ENCODE data around the gene PCYT1A. TPM values are rescaled to one million over a fixed set of nuclear protein-coding genes. Genes with fewer than 3 reads are reported as not detected.

The PCYT1A gene
- polyA plus RNA-seq, 12 donors, result 37.1 to 49.7 (median 43.6) TPM; not detected in 1

DNA sequence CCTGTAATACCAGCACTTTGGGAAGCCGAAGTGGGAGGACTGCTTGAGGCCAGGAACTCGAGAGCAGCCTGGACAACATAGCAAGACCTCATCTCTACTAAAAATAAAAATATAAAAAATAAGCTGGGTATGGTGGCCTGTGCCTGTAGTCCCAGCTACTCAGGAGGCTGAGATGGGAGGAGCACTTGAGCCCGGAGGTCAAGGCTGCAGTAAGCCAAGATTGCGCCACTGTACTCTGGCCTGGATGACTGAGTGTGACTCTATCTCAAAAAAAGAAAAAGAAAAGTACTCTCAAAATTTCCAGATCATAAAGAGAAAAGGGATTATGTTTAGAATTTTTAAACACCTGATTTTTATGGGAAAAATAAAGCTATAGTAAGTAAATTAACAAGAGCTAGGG lies 47.1 kb downstream of the PCYT1A start:
- DNase-seq, result no peak

DNA sequence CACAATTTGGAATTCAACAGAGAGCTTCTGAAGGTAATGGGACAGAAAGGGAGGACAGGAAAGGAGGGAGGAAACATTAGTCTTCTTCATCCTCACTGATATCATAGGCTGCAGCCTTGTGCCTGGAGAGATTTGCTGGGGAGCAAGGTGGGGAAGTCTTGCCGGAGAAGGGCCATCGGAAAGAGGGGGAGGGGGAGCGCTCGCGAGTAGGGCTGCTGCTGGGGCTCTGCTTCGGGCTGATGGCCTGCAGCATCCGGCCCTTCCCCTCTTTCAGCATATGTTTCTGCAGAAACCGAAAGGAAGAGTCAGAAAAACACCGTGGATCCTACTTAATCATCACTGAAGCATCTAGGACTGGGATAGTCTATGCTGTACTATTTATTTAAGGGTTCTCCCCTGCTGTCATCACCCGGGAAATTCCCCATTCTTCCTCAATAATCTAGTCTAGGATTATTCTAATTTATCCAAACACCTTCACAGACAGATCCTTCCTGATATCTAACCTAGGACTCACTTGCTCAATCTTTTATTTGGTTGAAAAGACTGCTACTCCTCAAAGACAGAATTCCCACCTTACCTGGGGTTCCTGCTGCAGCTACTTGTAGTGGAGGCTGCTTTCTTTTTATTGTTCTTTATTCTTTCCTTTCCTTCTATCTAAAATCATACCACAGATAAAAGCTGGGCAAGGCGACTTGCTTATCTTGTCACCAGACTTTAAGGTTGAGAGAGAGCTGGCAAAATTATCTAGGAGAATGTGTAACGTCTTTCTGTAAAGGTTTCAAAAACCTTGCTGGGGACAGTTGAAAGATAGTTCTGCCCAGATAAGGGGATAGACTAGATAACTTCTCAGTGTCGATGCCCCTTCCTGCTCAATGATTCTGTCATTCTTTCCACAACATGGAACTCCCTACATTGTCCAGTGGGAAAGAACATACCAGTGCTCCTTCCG lies 48.6 kb downstream of the PCYT1A start:
- no peak for DNase-seq

DNA sequence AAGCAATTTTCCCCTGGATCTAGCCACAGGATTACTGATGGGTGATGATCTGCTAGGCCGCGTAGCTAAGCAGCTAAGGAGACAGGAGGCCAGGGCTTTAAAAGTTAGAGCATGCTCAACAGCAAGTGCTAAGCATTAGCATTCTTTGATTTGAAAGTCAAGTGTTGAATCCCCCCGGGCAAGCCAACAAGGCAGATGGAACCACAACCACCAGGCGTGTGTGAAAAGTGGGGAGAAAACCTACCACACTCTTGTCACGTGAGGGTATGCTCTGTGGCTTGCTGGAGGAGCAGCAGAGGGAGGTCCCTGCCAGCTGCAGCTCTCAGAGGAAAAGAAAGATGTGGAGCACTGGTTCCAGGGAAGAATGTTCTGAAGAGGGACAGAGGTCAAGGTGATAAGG lies 50.3 kb downstream of the PCYT1A start:
- no peak for DNase-seq

DNA sequence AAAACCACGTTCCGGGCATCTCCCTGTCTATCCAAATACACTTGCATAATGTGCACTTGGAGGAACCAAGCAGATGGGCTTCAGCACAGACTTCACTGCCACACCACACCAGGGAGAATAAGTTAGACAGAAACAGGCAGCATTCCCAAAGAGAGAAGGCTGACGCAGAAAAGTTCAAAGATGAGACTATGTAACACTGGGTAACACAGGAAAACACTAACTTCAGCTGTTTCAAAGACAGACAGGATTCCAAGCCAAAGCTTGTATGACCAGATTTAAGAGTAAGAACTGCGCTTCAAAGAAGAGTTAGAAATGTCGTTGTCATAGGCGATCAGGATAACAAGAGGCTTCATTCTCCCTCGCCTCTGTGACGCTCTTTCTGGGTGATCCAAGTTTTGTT lies 51.3 kb downstream of the PCYT1A start:
- no peak for DNase-seq

DNA sequence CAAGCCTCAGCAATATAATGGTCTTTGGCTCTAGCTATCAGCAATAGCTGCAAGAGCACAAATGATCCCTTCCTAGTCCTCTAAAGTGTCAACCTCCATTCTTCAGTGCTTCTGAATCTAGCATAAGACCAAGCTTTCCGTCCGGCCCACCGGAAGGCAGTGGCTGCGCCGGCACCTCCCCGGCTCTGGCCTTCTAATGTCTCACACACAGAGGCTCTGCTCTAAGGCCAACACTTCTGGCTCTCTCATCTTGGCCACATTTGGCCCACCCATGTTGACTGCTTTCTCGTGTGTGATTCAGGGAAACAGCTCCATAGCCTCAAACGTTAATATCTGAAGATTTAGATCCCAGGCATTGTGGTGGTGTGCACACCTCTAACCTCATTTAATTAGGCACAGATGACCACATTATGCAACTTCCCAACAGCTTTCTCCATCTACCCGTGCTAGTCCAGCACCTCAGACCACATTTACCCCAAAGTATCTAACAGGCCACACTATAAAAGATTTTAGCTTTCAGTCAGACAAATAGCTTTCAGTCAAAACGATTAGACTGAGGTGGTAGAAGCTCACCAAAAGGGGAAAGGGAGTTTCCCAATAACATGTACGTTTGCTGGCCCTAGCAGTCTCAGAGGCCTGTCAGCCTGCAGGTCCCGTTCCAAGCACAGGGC lies 51.9 kb downstream of the PCYT1A start:
- DNase-seq, result no peak

DNA sequence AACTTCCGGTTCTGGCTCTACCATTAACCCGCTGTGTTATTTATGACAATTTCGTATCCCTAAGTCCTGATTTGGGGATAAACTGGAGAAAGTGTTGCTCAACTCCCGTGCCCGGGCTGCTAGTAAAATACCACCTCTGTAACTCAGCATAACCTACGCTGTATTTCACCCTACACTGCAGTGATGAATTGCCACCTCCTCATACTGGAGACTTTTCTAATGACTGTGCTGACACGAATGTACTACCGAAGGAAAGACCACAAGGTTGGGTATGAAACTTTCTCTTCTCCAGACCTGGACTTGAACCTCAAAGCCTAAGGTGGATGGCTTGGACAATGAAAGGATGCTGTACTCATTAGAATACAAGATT lies 54.7 kb downstream of the PCYT1A start:
- no peak for DNase-seq

DNA sequence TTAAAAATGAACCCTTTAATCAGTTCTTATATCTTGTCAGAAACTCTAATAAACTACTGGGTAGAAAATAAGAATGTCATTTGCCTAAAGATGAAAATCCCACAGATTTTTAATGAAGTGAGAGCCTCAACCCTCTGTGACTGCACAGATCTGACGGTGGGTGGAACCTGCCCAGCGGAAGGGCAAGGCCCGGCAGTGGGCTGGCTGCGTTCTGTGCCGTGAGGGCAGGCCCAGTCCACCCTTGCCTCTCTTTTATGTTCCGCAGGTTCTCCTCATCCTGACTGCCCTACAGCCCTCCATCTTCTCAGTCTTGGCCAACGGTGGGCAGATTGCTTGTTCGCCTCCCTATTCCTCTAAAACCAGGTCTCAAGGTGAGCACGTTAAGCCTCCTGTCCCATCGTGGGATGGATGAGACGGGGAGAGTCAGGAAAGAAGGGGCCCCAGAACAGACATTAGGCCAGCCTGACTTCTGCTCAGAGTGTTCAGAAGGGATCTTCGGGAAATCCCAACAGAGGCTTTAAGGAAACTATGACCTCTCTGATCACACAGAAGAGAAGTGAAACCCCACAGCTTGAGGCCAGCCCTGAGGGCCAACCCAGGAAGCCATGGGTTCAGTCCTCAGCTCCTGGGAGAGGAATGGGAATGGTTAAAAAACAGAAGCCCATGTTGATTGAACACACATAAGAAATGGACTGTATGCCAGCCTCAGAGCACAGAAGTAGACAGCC lies 55.2 kb downstream of the PCYT1A start:
- no peak for DNase-seq

DNA sequence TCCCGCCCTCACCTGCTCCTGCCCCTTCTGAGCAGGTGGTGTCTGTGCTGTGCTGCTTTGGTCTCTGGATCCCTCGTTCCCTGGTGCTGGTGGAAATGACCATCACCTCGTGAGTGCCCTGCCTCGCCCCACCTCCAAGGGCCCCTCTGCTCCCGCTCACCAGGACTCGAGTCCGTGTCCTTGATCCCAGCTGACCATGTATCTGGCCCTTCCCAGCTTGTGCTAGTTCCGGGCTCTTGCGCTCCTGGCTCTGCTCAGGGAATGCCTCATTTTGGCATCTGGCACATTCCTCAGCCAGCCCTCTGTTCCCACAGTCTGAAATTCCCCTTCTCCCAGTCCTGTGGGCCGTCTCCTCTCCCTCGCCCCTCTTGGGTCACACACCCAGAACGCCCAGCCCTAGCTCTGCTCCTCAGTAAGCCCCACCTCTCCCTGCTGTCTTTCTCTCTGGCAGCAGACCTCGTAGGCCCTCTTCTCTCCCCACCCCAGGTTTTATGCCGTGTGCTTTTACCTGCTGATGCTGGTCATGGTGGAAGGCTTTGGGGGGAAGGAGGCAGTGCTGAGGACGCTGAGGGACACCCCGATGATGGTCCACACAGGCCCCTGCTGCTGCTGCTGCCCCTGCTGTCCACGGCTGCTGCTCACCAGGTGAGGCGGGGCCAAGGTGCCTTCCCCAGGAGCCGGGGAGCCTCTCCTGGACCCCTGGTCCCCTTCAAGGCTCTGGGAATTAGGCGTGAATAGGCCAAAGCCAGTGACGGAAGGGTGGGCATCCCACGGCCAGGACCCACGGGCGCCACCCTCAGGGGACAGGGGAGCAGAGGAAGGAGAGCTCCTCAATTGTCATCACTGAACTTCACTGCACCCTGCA lies 59.7 kb downstream of the PCYT1A start:
- DNase-seq, result no peak

DNA sequence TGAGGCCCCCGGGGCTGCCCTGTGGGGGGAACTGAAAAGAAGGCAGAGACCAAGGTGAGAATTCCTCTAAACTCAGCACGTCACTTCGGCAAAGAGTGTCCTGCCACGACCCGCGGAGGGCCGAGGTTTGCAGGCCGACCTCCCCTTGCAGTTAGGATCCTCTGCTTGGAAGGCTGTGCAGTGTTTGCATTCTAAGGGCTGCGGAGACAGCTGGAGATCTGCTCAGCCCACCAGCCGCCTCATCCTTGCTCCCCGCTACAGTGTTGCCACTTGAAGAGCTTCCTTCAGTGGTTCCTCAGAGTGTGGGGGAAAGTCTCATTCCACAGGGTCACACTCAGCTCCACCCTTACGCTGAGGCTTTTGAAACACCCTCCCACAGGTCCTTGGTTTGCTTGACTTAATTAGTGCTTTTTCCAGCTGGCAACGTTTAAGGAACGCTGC lies 60.4 kb downstream of the PCYT1A start:
- no peak for DNase-seq

DNA sequence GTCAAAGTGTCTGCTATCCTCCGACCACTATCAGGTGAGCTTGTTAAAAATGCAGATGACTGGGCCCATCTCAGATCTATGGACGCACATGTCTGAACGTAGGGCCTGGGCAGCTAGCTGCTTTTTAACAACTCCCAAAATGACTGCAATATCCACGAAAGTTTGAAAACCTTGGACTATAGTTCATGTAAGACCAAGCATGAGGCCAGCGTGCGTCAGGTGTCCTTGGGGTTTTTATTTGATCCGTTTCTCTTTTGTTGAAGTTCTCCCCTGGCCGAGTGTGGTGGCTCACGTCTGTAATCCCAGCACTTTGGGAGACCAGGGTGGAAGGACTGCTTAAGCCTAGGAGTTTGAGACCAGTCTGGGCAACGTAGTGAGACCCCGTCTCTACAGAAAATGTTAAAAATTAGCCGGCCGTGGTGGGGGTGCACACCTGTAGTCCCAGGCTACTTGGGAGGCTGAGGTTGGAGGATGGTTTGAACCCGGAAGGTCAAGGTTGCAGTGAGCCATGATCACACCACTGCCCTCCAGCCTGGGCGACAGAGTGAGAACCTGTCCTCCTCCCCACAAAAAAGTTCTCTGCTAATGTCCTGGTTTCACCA lies 61.7 kb downstream of the PCYT1A start:
- no peak for DNase-seq

DNA sequence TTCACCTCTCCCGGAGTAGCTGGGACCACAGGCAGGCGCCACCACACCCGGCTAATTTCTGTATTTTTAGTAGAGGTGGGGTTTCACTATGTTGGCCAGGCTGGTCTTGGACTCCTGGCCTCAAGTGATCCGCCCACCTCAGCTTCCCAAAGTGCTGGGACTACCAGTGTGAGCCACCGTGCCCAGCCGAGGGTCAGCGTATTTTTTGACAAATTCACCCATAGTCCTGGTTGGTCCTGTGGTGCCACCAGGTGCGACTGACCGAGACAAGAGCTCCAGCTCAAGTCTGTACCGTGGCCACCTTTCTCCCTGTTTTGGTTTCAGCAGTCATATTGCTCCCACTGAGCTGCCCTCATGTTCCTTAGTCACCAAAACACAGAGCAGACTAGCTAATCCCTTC lies 62.4 kb downstream of the PCYT1A start:
- DNase-seq, result no peak

DNA sequence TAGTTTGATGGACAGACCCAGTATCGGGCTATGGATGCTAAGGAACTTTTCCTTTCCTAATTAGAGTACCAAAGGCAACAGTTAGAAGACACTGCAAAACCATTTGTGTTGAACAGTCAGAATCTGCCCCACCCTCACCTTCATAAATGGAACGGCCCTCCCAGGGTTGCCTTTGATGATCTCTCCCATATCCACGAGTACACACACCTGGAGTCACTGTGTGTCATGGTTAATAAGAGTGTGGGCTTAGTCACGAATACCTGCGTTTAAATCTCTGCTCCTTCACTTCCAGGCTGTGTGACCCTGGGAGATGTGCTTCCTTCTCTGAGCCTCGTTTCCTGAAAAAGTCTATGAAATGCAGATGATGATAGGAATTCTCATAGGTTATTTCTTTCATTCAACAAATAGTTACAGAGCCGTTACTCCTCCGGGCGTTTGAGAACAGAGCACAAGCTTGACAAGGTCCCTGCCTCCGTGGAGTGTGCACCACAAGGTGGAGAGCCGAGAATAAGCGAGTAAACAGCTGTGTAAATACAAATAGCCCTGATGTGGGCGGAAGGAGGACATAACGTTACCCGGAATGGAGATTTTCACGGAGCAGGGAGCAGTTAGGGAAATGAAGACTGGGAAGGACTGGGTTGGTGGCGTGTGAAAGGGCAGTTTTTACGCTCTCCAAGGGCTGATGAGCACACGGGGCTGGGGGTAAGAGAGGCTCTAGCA lies 64.5 kb downstream of the PCYT1A start:
- DNase-seq, result no peak

DNA sequence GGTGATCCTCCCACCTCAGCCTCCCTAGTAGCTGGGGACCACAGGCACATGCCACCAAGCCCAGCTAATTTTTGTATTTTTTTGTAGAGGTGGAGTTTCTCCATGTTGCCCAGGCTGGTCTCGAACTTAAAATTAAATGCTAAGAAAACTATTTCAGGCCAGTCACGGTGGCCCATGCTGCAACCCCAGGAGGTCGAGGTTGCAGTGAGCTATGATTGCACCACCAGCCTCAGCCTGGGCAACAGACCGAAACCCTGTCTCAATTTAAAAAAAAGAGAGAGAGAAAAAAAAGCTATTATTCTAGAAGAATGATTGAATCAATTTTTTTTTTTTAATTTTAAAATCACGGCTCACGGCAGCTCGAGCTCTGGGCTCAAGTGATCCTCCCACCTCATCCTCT lies 66.5 kb downstream of the PCYT1A start:
- no peak for DNase-seq

DNA sequence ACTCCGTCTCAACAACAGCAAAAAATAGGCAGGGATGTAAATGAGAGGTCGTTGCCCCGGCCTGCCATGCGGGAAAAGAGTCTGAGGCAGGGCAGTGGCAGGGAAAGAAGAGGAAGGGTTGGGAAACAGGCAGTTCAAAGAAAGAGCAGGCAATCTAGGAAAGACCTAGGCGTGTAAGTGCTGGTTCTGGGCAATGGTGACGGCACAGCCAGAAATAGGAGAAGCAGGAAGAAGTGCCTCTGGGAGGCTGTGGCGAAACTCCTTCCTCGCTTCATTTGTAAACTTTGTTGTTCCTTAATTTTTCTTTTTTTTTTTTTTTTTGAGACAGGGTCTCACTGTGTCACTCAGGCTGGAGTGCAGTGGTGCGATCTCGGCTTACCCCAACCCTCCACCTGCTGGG lies 66.9 kb downstream of the PCYT1A start:
- no peak for DNase-seq

DNA sequence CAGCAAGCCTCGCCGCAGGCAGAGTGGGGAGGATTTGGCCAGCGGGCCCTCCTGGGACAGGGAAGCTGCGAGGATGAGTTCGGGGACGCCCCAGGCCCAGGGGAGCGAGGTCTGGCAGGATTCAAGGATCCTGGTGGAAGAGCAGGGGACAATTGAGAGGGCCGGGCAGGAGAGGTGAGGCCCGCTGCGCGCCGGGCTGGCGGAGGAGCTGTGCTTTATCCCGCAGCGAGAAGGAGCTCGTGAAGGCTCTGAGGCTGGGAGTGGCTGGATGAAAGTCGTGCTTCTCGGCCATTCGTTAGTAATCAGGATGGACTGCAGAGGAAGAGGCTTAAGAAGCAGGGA lies 67.6 kb downstream of the PCYT1A start:
- no peak for DNase-seq

DNA sequence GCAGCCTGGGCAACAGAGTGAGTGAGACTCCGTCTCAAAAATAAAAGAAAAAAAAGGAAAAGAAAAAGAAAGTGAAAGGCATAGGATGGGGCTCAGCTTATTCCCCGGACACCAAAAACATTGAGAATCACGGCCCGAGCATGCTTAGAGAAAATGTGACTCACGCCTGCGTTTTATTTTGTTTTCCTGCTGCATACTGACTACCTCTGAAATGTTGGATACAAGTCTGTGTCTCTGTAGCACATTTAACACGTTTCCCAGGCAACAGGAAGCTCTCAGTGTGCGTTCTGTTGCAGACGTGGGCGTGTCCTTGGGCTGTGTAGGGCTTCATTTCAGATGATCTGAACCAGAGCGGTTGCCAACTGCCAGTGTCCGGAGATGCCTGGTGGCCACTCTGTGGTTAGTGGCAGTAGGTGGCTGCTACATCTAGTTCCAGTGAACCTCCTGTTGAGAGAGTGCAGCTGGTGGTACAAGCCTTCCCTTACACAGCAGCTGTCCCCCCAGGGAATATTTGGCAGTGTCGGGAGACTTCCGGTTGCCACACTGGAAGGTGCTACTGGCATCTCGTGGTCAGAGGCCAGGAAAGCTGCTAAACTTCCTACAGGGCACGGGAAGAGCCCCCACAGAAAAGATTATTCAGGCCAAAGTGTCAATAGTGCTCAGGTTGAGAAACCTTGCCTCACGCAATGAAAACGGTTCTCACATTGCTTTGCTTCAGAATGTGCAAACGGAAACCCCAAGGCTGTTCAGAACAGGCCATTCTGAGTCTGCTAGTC lies 68.1 kb downstream of the PCYT1A start:
- peak; percentile 66 for DNase-seq

DNA sequence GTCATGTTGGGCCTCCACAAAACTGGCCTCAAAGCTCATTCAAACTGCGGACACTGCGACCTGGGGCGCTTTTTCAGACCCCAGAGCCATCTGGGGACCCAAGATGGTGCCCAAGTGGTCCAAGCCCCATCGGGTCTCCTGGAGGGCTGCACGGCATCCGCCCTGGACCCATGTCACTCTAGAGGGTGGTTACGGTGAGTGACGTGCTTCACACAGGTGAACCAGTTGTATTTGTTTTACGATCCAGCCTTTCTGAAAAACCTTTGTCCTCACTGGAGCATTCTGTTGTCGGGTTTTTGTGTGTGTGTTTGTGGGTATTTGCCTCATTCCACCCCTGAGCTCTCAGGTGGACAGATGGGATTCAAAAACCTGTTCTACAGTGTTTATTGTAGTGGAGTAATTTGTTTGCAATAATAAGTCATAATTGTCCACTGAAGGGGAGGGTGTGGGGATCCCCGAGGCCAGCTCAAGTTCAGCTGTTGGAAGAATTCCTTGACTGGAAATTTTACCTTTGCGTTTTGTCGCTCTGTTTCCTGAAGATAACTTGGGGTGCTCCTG lies 69.3 kb downstream of the PCYT1A start:
- no peak for DNase-seq

DNA sequence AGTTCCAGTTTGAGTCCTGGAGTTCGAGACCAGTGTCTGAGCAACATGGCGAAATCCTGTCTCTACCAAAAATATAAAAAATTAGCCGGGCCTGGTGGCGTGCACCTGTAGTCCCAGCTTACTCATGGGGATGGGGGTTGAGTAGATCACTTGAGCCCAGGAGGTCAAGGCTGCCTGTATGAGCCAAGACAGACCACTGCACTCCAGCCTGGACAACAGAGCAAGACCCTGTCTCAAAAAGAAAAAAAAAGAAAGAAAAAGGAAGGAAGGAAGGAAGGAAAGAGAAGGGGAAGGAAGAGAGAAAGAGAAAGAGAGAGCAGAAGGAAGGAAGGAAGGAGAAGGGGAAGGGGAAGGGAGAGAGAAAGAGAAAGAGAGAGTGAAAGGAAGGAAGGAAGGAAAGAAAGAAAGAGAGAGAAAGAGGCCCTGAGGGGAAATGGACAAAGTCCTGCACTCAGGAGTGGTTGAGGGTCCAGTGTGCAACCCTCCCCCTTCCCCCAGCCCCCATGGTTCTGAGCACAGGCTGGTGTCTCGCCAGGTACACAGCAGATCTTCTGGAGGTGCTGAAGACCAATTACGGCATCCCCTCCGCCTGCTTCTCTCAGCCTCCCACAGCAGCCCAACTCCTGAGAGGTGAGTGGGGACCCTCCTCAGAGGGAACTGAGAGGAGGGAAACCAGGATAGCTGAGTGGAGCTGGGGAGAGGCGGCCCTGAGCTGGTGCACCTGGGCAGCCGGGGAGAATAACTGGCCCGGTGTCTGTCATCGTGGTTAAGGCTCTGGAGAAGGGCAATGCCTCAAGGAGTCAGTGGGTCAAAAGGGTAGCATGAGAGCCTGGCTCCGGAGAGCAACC lies 70.0 kb downstream of the PCYT1A start:
- no peak for DNase-seq

Data from muscle of arm (tissue), 12 donors.